MM.1S (cell line): ENCODE data around the gene LRRC18.

Experiments
- DNase-seq: peaks from one replicate; pipeline ENCODE4 v3.0.0-alpha.2; 2015
- H2AFZ ChIP-seq: fragments of 300-600 bp; sonication (generic); 2 replicates; pipeline ENCODE4 v1.6.0; 2016; ENCODE audit warnings: antibody characterized with exemption, low read length
- H3F3A ChIP-seq: fragments of 300-600 bp; sonication (generic); 2 replicates; pipeline ENCODE4 v1.6.1; 2016; ENCODE audit warnings: mild to moderate bottlenecking, antibody characterized with exemption, low read length, moderate library complexity, mixed read lengths; ENCODE audit not compliant: insufficient read depth
- H3K27ac ChIP-seq: fragments of 300-600 bp; sonication (generic); 2 replicates; pipeline ENCODE4 v1.5.1; 2016; ENCODE audit warnings: mild to moderate bottlenecking, low read length
- H3K27me3 ChIP-seq: fragments of 300-600 bp; sonication (generic); replicated peaks from 2 replicates; pipeline ENCODE4 v1.6.0; 2016; ENCODE audit warnings: low read length; ENCODE audit not compliant: insufficient read depth
- H3K36me3 ChIP-seq: fragments of 300-600 bp; sonication (generic); replicated peaks from 2 replicates; pipeline ENCODE4 v1.6.1; 2016; ENCODE audit warnings: mild to moderate bottlenecking, low read length, mixed read lengths; ENCODE audit not compliant: insufficient read depth
- H3K4me1 ChIP-seq: fragments of 300-600 bp; sonication (generic); 2 replicates; pipeline ENCODE4 v1.6.1; 2016; ENCODE audit warnings: low read length, mixed read lengths
- H3K4me2 ChIP-seq: fragments of 300-600 bp; sonication (generic); 2 replicates; pipeline ENCODE4 v1.6.0; 2016; ENCODE audit warnings: low read depth, low read length
- H3K4me3 ChIP-seq: fragments of 300-600 bp; sonication (generic); 2 replicates; pipeline ENCODE4 v1.5.1; 2016; ENCODE audit warnings: low read length, mixed read lengths
- H3K79me2 ChIP-seq: fragments of 300-600 bp; sonication (generic); 2 replicates; pipeline ENCODE4 v1.6.1; 2016; ENCODE audit warnings: mixed run types, low read length, mixed read lengths
- H3K9ac ChIP-seq: fragments of 300-600 bp; sonication (generic); 2 replicates; pipeline ENCODE4 v1.6.1; 2016; ENCODE audit warnings: low read length, mixed read lengths
- H3K9me2 ChIP-seq: fragments of 300-600 bp; sonication (generic); replicated peaks from 2 replicates; pipeline ENCODE4 v1.6.1; 2016; ENCODE audit warnings: mild to moderate bottlenecking, low read length, mixed read lengths; ENCODE audit not compliant: insufficient read depth
- H3K9me3 ChIP-seq: fragments of 300-600 bp; sonication (generic); replicated peaks from 2 replicates; pipeline ENCODE4 v1.6.1; 2016; ENCODE audit warnings: mild to moderate bottlenecking, low read length, mixed read lengths; ENCODE audit not compliant: insufficient read depth
- H4K20me1 ChIP-seq: fragments of 300-600 bp; sonication (generic); 2 replicates; pipeline ENCODE4 v1.6.1; 2016; ENCODE audit warnings: mild to moderate bottlenecking, low read length, moderate library complexity, mixed read lengths; ENCODE audit not compliant: insufficient read depth
- CTCF ChIP-seq: fragments of 300-600 bp; sonication (generic); IDR thresholded peaks from 2 replicates; pipeline ENCODE4 v1.5.1; 2016; ENCODE audit warnings: antibody characterized with exemption, low read length, mixed read lengths
- EZH2 ChIP-seq: fragments of 300-600 bp; sonication (generic); optimal IDR thresholded peaks from 2 replicates; pipeline ENCODE3; 2017; ENCODE audit warnings: low read depth, mild to moderate bottlenecking, antibody characterized with exemption, low read length, mixed read lengths
- EZH2phosphoT487 ChIP-seq: fragments of 300-600 bp; sonication (generic); IDR thresholded peaks from 2 replicates; pipeline ENCODE4 v1.6.1; 2018; ENCODE audit warnings: antibody characterized with exemption, low read length

The LRRC18 gene

DNA sequence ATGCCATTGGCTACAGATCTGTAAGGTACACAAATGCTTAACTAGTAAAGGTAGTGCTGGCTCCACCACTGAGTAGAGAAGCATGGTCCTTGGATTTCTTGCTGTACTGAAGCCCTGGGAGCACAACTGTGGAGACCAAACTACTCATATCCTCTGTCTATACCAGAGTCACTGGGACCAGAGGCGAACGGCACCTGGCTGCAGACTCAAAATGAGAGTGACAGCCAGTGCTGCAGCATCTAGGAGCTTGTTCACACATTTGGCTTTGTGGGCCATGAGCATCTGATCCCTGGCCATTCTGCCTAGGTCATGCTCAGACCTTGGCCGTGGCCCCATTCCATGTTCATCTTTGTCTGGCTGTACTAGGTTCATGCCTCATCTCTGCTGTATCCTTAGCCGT, 31.9 kb downstream of the LRRC18 start:
- no peak overlapping the region for H3K9ac ChIP-seq
- no peaks in the 10 kb centered on the region for H3K36me3 ChIP-seq
- H3K4me1 ChIP-seq: no peaks in the 10 kb centered on the region
- no peaks in the 10 kb centered on the region for H4K20me1 ChIP-seq
- H2AFZ ChIP-seq: no peak overlapping the region
- H3K4me2 ChIP-seq: no peak overlapping the region
- H3K27ac ChIP-seq: no peak overlapping the region
- H3K9me3 ChIP-seq: no peaks in the 10 kb centered on the region
- TF ChIP-seq EZH2 (no peak), EZH2phosphoT487 (no peak), CTCF (no peak)
- H3K4me3 ChIP-seq: no peak overlapping the region
- DNase-seq: no peak
- H3K27me3 ChIP-seq: no peaks in the 10 kb centered on the region
- H3F3A ChIP-seq: no peaks in the 10 kb centered on the region
- no peaks in the 10 kb centered on the region for H3K79me2 ChIP-seq
- no peaks in the 10 kb centered on the region for H3K9me2 ChIP-seq

GRCh38 chr10:48906841-48907240, 32.8 kb downstream of the LRRC18 start:
- Histone ChIP-seq H3K36me3 (no peaks in the 10 kb centered on the region), H3K4me3 (no peak overlapping the region), H3K27me3 (no peaks in the 10 kb centered on the region), H4K20me1 (no peaks in the 10 kb centered on the region), H3K4me2 (no peak overlapping the region), H2AFZ (no peak overlapping the region), H3K9me3 (no peaks in the 10 kb centered on the region), H3K4me1 (no peaks in the 10 kb centered on the region), H3F3A (no peaks in the 10 kb centered on the region), H3K79me2 (no peaks in the 10 kb centered on the region), H3K9me2 (no peaks in the 10 kb centered on the region), H3K27ac (no peak overlapping the region), H3K9ac (no peak overlapping the region)
- TF ChIP-seq CTCF: no peak
- no peak for TF ChIP-seq EZH2
- no peak for TF ChIP-seq EZH2phosphoT487
- no peak for DNase-seq

- Histone ChIP-seq H2AFZ (no peak overlapping the region), H3K4me3 (no peak overlapping the region), H3K4me2 (no peak overlapping the region), H4K20me1 (no peaks in the 10 kb centered on the region), H3K27ac (no peak overlapping the region), H3K36me3 (no peaks in the 10 kb centered on the region), H3K79me2 (no peaks in the 10 kb centered on the region), H3F3A (no peaks in the 10 kb centered on the region), H3K9me3 (no peaks in the 10 kb centered on the region), H3K9me2 (no peaks in the 10 kb centered on the region), H3K4me1 (no peaks in the 10 kb centered on the region), H3K9ac (no peak overlapping the region), H3K27me3 (no peaks in the 10 kb centered on the region)
- no peak for DNase-seq
- TF ChIP-seq EZH2 (no peak), EZH2phosphoT487 (no peak), CTCF (no peak)
Measured at GRCh38 chr10:48905311-48905710, 34.3 kb downstream of the LRRC18 start.
